ENCODE measurements around the gene CYP26B1. TPM values are rescaled to one million over a fixed set of nuclear protein-coding genes. Genes with fewer than 3 reads are reported as not detected.

The CYP26B1 gene
- total RNA-seq, 6 experiments from 2014 or later = 0.81 to 4.0 (median 1.8) TPM

- 2% methylated on average over 19 of the region's 63 CpGs for WGBS (ENCODE audit: insufficient coverage, low coverage, low lambda C conversion rate, missing lambda C conversion rate)
- no peak for TF ChIP-seq POLR2A (IDR thresholded peaks at IDR 0.05)
- TF ChIP-seq CTCF (IDR thresholded peaks at IDR 0.05) = no peak
- Histone ChIP-seq H3K36me3 (no peaks in the 10 kb centered on the region), H3K4me3 (peak overlapping the region; percentile 8 to 46 (median 29)), H3K27me3 (peaks cover 0 to 48% of the 10 kb centered on the region in 2 donors), H3K27ac (no peak overlapping the region), H3K9me3 (no peaks in the 10 kb centered on the region), H3K4me1 (peaks cover 0 to 54% (median 7%) of the 10 kb centered on the region in 4 donors)
- DNase-seq = peak in 2 of 3 donors; percentile 71 to 72
- ATAC-seq = peak; percentile 23 to 48 (median 36)
- intact Hi-C loops (cut with DNase I) = loop anchor here in 1 of 2 donors (5.0 to 10.0 kb wide), 2 partner anchors 217 to 330 kb away; no protein-coding TSS in a partner anchor
These were observed 2.9 kb downstream of the CYP26B1 start for GRCh38 chr2:72144632-72145288.

- H3K36me3 ChIP-seq = no peaks in the 10 kb centered on the region
- intact Hi-C loops (cut with DNase I) = loop anchor here in 1 of 2 donors (10.0 kb wide), 1 partner anchor 329 kb away; no protein-coding TSS in a partner anchor
- TF ChIP-seq POLR2A (IDR thresholded peaks at IDR 0.05) (no peak), CTCF (IDR thresholded peaks at IDR 0.05) (no peak)
- peaks cover 0 to 43% of the 10 kb centered on the region in 2 donors for H3K27me3 ChIP-seq
- no peak for DNase-seq
- H3K27ac ChIP-seq = no peak overlapping the region
- no peak for ATAC-seq
- peaks cover 0 to 49% (median 7%) of the 10 kb centered on the region in 4 donors for H3K4me1 ChIP-seq
- 13% methylated on average over 9 of the region's 23 CpGs for WGBS (ENCODE audit: insufficient coverage, low coverage, low lambda C conversion rate, missing lambda C conversion rate)
- H3K9me3 ChIP-seq = no peaks in the 10 kb centered on the region
- peak overlapping the region; percentile 8 to 46 (median 29) for H3K4me3 ChIP-seq
These were observed 3.4 kb downstream of the CYP26B1 start for GRCh38 chr2:72144274-72144631.

GRCh38 chr2:72143441-72144273 lies 4.0 kb downstream of the CYP26B1 start:
- H3K4me3 ChIP-seq = peak overlapping the region in 2 of 3 donors; percentile 12 to 32
- DNase-seq = peak in 2 of 3 donors; percentile 43 to 55
- no peak overlapping the region for H3K27ac ChIP-seq
- peaks cover 0 to 41% of the 10 kb centered on the region in 2 donors for H3K27me3 ChIP-seq
- intact Hi-C loops (cut with DNase I) = loop anchor here in 1 of 2 donors (10.0 kb wide), 1 partner anchor 329 kb away; no protein-coding TSS in a partner anchor
- no peaks in the 10 kb centered on the region for H3K9me3 ChIP-seq
- ATAC-seq = peak in 1 of 4 donors; percentile 5
- WGBS (ENCODE audit: insufficient coverage, low coverage, low lambda C conversion rate, missing lambda C conversion rate) = 20% methylated on average over 23 of the region's 65 CpGs
- TF ChIP-seq POLR2A (IDR thresholded peaks at IDR 0.05) (no peak), CTCF (IDR thresholded peaks at IDR 0.05) (no peak)
- peaks cover 0 to 48% (median 7%) of the 10 kb centered on the region in 4 donors for H3K4me1 ChIP-seq
- no peaks in the 10 kb centered on the region for H3K36me3 ChIP-seq

GRCh38 chr2:72142570-72143440 lies 4.9 kb downstream of the CYP26B1 start:
- peaks cover 0 to 39% of the 10 kb centered on the region in 2 donors for H3K27me3 ChIP-seq
- TF ChIP-seq POLR2A (IDR thresholded peaks at IDR 0.05) (no peak), CTCF (IDR thresholded peaks at IDR 0.05) (no peak)
- no peaks in the 10 kb centered on the region for H3K36me3 ChIP-seq
- H3K4me1 ChIP-seq = peaks cover 0 to 52% (median 11%) of the 10 kb centered on the region in 4 donors
- no peak overlapping the region for H3K27ac ChIP-seq
- no peaks in the 10 kb centered on the region for H3K9me3 ChIP-seq
- WGBS (ENCODE audit: insufficient coverage, low coverage, low lambda C conversion rate, missing lambda C conversion rate) = 65% methylated on average over 6 of the region's 50 CpGs
- DNase-seq = peak in 2 of 3 donors; percentile 75 to 85
- intact Hi-C loops (cut with DNase I) = loop anchor here in 1 of 2 donors (10.0 kb wide), 1 partner anchor 328 kb away; no protein-coding TSS in a partner anchor
- peak overlapping the region in 2 of 3 donors; percentile 12 to 32 for H3K4me3 ChIP-seq
- ATAC-seq = peak; percentile 29 to 71 (median 64)
